IPS-11a (cell line): ENCODE measurements around the gene LAMA3.

ENCODE experiments used
- H3K4me3 ChIP-seq: one replicate; pipeline ENCODE4 v1.5.1; 2013; ENCODE audit warnings: low read depth, low read length, control low read depth

LAMA3 gene

DNA sequence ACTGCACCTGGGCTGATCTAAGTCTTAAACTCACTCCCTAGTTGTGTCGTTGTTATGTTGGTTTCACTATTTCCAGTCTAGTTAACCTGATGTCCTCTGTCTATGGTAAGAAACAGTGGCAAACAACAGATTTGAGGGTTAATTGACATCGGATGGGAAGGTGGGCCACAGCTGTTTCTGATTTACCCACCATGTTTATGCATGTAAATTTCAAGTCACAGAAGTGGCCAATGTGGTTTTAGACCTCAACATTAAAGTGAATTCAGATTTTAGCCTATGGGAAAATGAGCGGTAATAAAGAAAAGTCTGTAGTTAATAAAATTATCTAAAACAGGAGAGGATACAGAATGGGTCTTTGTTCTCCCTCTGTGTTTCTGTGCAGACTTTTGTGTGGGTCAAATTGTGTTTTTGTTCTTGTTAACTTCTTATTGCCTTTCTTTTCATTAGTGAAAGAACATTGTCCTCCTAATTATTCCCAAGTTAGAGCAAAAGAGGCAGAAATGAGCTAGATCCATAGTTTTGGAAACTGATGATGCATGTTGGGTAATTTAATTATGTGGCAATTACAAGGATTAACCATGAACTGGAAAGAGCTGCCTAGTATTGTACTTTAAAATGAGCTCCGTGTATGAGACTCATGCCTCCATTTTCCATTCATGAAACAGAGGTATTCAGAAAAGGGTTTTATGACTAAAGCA is 83.2 kb downstream of the LAMA3 start:
- H3K4me3 ChIP-seq, result no peak overlapping the region

DNA sequence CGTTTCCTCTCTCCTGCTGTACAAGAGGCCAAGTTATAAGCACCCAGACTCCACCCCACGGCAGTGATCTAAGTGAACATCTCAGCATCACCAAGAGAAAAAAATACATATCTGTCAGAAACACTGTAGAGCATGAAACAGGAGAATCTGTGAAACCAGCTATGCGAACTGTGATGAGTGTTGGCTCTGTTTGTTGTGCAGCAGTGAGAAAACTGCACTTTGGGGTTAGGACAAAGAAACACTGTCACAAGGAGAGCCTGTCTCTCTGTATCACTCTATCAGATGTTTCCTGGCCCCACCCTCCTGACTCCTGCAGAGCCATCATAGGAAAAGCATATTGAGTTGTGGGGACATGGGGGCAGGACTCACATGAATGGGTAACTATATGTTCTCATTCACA is 87.1 kb downstream of the LAMA3 start:
- no peak overlapping the region for H3K4me3 ChIP-seq

DNA sequence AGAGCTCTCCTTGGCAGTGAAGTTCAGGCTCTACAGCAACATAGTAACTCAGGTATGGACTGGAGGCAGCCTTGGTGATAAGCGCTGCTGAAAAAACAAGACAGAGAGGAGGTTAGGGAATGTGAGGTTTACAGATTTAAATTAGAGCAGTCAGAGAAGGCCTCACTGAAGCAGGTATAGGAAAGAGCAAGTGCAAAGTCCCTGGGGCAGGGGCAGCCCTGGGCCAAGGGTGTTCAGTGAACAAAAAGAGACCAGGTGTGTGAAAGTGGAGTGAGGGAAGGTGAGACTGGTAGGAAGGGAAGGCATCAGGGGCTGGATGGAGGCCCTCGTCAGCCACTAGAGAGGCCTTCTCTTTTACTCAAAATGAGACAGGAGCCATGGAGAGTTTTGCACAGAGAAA is 89.6 kb downstream of the LAMA3 start:
- no peak overlapping the region for H3K4me3 ChIP-seq

DNA sequence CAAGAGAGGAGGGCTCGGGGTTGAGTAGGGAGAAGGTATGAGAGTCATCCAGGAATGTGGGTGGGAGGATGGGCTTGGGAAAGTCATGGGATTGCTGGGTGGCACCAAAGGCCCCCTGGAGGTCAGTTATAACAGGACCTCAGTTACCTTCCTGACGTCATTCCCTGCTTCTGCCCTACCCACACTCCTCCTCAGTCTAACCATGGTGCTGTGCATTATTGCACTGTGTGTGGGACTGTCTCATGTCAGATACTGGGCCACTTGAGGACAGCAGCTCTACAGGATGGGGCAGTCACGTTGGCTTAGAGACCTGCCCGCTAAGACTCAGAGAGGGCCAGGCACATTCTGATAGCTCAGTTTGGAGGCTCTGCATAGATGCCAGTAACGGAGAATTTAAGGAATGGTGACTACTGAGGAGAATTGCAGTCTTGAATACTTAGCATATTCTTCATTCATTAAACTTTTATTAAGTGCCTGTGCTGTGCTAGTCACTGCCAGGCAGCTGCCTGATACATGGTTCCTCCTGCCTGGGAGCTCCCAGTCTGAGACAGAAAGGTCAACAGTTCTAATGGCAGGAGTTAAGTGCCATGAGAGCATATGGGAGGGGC is 90.5 kb downstream of the LAMA3 start:
- H3K4me3 ChIP-seq, result no peak overlapping the region

DNA sequence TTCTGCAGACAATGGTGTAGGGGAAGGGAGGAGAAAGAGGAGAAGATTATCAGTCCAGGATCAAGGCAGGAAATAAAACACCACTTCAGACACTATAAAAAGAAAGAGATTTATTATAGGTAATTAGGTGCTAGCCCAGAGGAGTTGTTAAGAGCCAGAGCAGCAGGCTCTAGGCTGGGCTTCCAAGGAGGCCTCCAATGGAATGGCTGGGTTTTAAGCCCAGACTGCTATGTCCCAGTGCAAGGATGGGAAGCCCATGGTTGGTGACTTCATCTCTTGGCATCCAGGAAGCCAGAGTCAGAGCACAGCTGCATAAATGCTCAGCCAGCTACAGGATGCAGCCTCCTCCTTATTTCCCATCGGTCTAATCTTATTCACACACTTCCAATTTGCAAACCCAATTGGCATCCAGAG is 95.6 kb downstream of the LAMA3 start:
- H3K4me3 ChIP-seq, result no peak overlapping the region

DNA sequence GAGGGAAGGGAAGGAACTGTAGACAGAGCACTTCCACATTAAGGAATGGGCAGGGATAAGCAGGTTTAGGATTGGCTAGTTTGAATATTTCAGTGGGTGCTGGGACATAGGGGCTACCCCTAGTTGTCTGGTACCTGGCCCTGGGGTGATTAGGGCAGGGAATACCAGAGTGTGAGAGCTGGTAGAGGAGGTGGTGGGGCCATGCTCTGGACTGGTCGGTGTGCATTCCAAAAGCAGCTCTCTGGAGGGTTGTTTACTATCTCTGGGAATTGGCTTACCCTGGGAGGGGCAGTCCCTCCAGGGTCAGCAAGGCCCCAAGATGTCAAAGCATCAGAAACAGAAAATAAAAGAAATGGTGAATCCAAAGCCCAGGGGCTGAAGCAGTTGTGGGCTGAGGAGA is 103.8 kb downstream of the LAMA3 start:
- H3K4me3 ChIP-seq, result no peak overlapping the region

DNA sequence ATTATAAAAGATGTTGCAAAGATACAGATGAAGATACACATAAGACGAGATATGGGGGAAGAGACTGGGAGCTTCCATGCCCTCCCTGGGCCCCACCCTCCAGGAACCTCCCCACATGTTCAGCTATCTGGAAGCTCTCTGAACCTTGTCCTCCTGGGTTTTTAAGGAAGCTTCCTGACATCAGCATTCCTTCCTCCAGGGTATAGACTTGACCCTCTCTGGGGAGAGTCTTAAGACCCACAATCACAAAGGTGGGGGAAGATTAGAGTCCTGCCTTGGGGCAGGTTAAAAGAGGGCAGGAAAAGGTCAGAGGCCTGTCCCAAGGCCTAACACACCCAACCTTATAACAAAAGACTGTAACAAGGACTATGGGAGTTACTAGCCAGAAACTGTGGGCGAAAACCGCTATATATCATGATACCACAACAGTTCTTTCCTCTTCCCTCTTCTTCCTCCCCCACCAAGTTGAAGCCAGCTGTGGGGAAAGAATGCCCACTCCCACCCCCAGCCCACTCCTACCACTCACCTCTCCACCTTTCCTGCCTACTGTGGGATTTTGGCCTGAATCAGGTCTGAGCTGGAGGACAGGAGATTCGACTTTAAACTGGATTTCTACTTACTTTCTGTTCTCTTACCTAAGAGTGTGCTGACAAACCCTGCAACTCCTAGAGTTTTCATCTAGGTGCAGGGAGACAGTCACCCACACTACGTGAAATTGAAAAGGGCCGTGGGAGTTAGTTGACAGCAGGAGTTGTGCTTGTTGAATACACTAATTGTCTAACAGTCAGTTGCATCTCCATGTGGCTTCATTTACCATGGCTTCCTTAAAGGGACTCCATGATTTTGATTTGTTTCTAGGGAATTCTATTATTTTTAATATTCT is 105.0 kb downstream of the LAMA3 start:
- H3K4me3 ChIP-seq, result no peak overlapping the region

DNA sequence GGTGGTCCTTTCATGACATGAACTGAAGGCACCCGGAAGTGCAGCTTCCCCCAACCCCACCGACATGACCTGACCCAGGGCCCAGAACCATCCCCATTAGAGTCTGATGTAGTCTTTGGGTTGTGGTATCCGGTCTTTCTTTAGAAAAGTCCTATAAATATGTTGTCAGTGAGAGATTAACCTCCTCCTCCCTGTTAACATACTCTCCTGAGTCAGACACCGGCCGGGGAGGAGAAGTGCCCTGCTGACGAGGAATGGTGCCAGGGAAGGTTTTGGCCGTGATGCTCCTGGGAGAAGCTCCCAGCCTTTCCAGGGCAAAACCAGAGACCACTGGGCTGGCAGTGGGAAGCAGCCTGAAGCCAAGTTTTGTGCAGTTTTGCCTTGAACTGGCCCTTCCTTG is 109.0 kb downstream of the LAMA3 start:
- H3K4me3 ChIP-seq, result no peak overlapping the region

DNA sequence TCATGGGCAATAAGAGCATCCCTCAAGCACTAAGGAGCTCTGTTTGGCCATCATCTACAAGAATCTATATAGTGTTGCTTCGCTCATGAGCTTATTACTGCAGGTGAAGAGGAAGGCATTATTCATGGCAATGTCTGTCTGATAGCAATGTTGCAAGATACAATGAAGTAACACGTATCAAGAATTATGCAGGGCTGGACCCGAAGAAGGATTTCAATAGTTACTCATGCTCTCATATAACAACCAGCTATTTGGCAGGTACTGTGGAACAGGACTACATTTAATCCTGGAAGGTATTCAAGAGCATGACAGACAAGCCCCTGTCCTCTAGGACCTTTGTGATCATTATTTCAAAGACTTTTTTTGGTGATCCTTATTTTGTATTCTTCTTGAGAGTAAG is 109.6 kb downstream of the LAMA3 start:
- no peak overlapping the region for H3K4me3 ChIP-seq

DNA sequence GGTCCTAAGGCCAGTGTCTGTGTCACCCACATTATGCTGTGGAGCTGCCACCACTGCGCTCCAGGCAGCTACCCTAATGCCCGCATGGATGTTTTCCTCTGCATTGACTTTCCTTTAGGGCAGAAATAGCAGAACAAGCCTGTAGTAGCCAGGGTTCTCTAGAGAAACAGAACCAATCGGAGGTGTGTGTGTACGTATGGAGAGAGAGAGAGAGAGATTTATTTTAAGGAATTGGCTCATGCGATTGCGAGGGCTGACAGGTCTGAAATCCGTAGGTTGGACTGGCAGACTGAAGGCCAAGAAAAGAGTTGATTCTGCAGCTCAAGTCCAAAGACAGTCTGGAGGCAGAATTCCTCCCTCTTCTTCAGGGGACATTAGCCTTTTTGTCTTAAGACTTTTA is 110.3 kb downstream of the LAMA3 start:
- no peak overlapping the region for H3K4me3 ChIP-seq

DNA sequence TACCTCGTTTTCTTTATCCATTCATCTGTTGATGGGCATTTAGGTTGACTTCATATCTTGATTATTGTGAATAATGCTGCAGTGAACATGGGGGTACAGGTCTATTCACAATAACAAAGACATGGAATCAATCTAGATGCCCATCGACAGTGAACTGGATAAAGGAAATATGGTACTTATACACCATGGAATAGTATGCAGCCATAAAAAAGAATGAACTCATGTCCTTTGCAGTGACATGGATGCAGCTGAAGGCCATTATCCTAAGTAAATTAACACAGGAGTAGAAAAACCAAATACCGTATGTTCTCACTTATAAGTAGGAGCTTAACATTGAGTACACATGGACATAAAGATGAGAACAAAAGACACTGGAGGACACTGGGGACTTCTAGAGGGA is 111.6 kb downstream of the LAMA3 start:
- no peak overlapping the region for H3K4me3 ChIP-seq

DNA sequence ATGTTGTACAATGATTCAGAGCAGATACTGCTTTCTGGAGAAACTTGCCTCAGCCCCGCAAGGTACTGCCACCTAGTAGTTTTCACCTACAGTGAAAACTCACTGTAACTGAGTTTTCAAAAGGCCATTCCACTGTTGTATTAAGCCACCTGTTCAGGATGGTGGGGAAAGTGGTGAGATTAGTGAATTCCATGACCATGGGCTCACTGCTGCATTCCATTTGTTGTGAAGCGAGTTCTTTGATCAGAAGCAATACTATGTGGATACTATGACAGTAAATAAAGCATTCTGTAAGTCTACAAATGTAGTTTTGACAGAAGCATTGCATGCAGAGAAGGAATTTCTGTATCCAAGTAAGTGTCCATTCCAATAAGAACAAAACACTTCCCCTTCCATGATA is 113.6 kb downstream of the LAMA3 start:
- H3K4me3 ChIP-seq, result no peak overlapping the region

DNA sequence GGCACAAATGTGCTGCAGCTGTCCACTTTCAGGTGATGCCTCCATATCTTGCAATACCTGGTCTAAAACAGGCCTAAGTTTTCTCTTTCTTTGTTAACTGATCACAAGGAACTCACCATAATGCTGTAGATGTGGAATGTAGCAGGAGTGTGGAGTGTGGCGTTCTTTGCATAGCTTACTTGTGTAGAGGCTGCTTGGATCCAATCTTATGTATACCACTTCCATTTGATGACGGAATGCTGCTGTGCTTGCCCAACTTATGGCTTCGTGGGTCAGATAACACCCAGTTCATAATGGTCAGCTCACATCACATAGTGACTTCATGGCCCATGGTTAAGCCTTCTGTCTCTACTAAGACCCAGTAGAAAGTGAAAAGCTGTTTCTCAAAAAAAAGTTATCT is 114.5 kb downstream of the LAMA3 start:
- no peak overlapping the region for H3K4me3 ChIP-seq

DNA sequence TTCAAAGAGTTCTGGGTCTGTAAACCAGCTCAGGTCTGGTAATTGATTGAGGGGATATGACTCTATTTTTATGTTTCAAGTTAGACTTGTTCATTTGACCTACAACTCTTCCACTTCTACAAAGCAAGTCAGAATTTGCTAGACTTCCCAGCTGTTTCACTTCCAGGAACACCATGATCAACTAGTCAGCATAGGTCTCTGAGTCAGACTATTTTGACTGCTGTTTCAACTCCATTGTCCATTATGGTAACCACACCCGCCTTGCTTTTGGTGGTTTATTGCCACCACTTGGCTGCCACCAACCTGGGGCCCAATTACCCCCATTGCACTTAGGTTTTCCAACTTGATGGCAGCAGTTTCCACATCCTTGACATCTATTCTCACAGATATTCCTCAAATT is 116.6 kb downstream of the LAMA3 start:
- no peak overlapping the region for H3K4me3 ChIP-seq

DNA sequence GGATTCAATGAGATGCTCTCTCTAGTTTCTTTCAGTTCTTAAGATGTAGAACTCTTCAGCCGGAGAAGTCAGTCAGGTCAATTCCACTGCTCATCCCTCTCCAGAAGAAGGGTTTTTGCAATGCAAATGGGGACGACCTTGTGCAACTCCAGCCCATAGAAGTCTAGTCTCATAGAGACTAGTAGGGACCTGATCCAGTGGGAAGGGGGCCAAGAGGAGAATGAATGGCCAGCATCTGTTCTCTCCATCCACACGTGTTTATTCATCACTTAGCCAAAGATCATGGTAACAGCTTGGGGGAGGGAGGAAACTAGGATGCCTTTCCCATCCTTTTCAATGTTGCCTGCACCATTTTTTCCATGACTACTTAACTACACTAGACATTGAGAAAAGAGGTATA is 120.2 kb downstream of the LAMA3 start:
- no peak overlapping the region for H3K4me3 ChIP-seq

DNA sequence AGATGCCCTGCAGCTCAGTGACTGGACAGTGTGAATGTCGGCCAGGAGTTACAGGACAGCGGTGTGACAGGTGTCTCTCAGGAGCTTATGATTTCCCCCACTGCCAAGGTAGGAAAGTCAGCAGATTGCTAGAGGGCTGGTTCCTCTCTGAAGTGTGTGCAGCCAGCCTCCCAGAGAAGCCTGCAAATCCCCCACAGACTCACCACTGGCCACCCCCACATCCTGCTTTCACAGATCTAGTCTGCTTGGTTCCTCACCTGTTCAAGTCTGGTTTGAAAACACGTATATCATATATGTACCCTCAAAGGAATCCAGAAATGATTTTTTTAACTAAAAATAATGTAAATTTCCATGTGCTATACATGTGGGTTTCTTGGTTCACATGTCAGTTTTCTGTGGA is 121.1 kb downstream of the LAMA3 start:
- no peak overlapping the region for H3K4me3 ChIP-seq

DNA sequence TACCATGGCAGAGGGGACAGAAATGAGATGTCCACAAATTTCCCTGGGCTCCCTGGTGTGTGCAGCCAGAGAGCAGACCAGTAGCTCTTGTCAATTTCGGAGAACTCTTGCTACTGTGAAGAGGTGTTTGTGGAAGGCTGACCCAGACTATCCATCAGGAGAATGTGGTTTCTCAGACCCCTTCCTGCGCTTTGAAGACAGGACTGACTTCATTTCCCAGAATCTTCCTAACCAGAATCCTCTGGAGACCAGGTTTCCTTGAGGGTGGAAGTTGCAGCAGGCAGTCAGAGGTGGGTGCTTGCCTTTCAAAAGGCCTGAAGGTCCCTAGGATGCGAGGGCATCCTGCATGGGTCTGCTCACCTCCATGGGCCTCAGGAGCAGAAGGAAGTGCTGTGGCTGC is 121.9 kb downstream of the LAMA3 start:
- no peak overlapping the region for H3K4me3 ChIP-seq

DNA sequence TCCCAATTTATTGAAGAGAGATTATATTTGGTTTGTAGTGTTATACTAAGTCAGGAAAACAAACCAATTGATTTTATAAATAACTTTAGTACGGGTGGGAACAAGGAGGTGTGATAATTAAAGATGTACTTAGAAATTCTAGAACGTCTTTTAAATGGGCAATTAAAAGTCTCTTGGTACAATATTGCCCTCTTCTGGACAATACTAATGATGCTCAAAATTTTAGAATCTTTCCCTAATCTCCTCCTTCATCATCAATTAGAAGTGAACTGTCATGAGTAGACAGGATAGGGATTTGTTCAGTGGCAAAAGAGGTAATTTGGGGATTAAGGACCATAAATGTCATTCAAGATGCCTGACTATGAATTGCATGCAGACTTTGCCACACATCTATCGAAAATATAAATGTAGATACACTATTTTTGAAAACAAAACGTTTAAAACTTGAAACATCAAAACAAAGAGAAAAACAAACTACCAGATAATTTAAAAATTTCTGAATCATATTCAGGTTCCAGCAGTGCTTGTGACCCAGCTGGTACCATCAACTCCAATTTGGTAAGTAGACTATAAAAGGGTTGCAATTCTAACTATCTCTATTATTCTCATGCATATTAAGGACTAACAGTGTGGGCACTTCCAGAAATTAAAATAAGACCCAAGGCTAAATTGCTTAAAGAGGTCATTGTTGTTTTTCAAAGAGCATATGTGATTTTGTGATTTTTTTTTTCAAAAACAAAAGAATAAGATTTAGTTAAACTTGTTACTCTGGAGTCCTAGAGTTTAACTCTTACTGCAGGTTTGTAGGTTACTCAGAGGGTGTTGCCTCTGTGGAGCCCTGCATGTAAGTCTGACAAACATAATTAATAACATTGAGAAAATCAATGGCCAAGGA is 123.5 kb downstream of the LAMA3 start:
- no peak overlapping the region for H3K4me3 ChIP-seq

DNA sequence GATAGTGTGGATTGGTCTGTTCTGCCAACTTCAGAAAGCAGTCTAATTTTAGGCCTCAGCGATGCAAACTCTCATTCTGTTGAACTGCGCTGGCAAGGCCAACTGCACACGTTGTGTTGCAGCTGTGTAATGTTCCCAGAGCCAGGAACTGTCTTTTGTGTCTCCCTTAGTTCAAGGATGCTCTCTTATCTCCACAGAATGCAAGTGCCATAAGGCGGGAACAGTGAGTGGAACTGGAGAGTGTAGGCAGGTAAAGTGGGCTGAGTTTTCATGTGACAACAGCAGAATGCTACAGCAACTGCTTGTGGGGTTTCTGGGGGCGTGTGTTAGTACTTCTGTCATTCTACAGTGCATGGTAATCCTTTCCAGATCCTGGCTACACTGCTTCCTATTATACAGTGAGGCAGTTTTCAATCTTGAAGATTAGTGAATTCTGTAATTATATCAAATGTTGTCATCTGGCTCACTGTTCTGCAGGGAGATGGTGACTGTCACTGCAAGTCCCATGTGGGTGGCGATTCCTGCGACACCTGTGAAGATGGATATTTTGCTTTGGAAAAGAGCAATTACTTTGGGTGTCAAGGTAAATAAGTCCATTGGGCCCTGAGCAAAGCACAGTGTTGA is 125.8 kb downstream of the LAMA3 start:
- H3K4me3 ChIP-seq, result no peak overlapping the region

DNA sequence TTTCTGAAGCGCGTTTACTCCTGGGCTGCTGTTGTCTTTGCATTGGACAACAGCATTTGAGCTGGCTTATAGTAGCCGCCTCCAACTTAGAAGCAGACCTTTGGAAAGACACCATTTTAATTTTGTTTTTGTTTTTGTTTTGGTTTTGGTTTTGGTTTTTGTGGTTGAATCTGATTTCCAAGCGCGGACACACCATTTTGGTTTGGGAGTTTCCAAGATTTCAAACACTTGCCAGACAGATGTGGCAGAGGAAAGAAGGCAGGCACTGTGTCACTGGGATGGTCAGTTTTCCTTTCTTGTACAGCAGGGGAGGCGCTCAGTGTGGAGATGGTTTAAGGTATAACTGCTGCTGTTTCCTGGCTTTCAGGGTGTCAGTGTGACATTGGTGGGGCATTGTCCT is 126.8 kb downstream of the LAMA3 start:
- H3K4me3 ChIP-seq, result no peak overlapping the region

DNA sequence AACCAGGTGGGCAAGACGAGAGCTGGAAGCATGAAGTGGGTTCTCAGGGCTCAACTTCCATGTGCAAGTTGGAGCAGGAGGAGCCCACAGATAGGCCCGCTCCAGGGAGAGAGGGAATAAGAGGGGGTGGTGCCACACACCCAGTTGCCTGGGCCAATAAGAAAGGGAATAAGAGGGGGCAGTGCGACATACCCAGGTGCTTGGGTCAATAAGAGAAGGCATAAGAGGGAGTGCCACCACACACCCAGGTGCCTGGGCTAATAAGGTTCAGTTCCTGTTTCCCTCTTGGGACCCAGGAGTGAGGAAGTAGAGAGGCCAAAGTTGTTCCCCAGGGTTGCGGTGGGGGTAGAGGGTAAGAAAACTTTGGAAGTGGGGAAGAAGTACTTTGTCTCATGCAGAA is 127.5 kb downstream of the LAMA3 start:
- H3K4me3 ChIP-seq, result no peak overlapping the region
